ENCODE measurements around the gene FLAD1.

DNA sequence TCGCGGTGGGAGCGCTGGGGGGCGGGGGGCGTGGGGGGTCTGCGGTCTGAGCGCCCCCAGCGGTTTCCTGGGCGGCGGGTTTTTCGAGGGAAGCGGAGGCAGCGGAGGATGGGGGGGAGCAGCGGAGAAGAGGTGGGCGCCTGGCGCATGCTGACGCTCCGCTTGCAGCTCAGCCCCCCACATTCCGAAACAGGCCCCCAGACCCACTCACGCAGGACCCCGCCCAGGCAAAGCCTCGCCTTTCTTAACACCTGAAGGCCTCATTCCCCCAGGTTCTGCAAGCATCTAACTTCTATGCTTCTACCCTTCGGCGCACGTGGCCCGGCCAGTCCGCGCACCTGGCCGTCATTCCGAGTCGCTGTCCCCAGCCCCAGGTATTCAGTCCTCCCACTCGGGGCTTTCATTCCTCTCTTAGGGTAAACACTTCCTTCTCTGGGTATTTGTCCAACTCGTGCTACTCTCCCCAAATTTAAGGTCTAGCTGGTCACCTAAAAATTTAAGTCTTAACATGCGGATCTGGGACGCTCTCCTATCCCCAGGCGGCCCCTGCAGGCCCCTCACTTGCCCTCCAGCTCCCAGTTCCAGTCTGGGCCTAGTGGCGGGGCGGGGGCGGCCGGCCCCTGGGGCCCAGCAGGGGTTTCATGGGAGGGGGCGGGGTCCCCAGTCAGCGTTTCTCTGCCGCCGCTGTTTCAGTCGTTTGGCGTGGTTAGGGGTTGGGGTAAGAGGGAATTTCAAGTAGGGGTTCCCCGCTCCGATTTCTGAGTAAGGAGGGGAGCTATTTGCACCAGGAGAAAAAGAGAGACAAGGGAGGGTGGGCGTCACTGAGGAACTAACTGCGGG is 16.6 kb downstream of the FLAD1 start:
- no peak for TF ChIP-seq POLR2AphosphoS5 (IDR thresholded peaks at IDR 0.05)
- TF ChIP-seq, protein P1, sequence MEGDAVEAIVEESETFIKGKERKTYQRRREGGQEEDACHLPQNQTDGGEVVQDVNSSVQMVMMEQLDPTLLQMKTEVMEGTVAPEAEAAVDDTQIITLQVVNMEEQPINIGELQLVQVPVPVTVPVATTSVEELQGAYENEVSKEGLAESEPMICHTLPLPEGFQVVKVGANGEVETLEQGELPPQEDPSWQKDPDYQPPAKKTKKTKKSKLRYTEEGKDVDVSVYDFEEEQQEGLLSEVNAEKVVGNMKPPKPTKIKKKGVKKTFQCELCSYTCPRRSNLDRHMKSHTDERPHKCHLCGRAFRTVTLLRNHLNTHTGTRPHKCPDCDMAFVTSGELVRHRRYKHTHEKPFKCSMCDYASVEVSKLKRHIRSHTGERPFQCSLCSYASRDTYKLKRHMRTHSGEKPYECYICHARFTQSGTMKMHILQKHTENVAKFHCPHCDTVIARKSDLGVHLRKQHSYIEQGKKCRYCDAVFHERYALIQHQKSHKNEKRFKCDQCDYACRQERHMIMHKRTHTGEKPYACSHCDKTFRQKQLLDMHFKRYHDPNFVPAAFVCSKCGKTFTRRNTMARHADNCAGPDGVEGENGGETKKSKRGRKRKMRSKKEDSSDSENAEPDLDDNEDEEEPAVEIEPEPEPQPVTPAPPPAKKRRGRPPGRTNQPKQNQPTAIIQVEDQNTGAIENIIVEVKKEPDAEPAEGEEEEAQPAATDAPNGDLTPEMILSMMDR (IDR thresholded peaks at IDR 0.05), result no peak

Measured in gastroesophageal sphincter (tissue), 3 donors.